H1 (cell line): ENCODE data around the gene UNC79. TPM values are rescaled to one million over a fixed set of nuclear protein-coding genes. Genes with fewer than 3 reads are reported as not detected.

Experiments used
- CTCF ChIA-PET: fragments of 300-600 bp; sonication (Branson Sonifier 250); formaldehyde crosslinking; loops from one replicate; lab custom pipeline; 2021; ENCODE audit not compliant: partially characterized antibody; lab: Charles Lee
- POLR2A ChIA-PET: fragments of 300-600 bp; sonication (Branson Sonifier 250); formaldehyde crosslinking; loops from one replicate; lab custom pipeline; 2021; ENCODE audit warnings: inconsistent platforms; ENCODE audit not compliant: partially characterized antibody; lab: Charles Lee
- DNase-seq, 2 experiments: peaks; one replicate each; pipeline versions ENCODE4 v3.0.0 to v3.0.0-alpha.2; 2010 to 2022; ENCODE audit warnings: low spot score in 2 of 2, low read depth in 1 of 2, mixed read lengths in 1 of 2
- FAIRE-seq: peaks from 2 replicates; lab custom pipeline; 2011; peaks lifted over from hg19 to GRCh38; lab: Jason Lieb, UNC
- H2AFZ ChIP-seq: 2 replicates; pipeline ENCODE4 v1.8.1; 2012; ENCODE audit warnings: low read length, inconsistent platforms
- H2AK5ac ChIP-seq: 2 replicates; pipeline ENCODE4 v1.6.1; 2013; ENCODE audit warnings: low read depth, low read length
- H2BK120ac ChIP-seq: replicated peaks from 2 replicates; pipeline ENCODE3; 2013; ENCODE audit warnings: low read depth, low read length, inconsistent platforms
- H2BK12ac ChIP-seq: 2 replicates; pipeline ENCODE4 v1.6.1; 2013; ENCODE audit warnings: low read depth, low read length
- H2BK15ac ChIP-seq: 2 replicates; pipeline ENCODE4 v1.6.1; 2013; ENCODE audit warnings: low read length
- H2BK20ac ChIP-seq: 2 replicates; pipeline ENCODE4 v1.6.1; 2013; ENCODE audit warnings: low read length
- H2BK5ac ChIP-seq: 2 replicates; pipeline ENCODE4 v1.6.1; 2013; ENCODE audit warnings: low read depth, low read length
- H3K14ac ChIP-seq: 2 replicates; pipeline ENCODE4 v1.6.1; 2013; ENCODE audit warnings: inconsistent platforms; ENCODE audit not compliant: insufficient read length
- H3K18ac ChIP-seq: 2 replicates; pipeline ENCODE4 v1.6.1; 2013; ENCODE audit warnings: low read length; ENCODE audit errors: extremely low read depth
- H3K23ac ChIP-seq: 2 replicates; pipeline ENCODE4 v1.6.1; 2013; ENCODE audit warnings: inconsistent platforms; ENCODE audit not compliant: insufficient read length
- H3K23me2 ChIP-seq: 2 replicates; pipeline ENCODE4 v1.6.1; 2013; ENCODE audit warnings: low read depth, low read length
- H3K27ac ChIP-seq: 2 replicates; pipeline ENCODE4 v1.6.1; 2011; ENCODE audit warnings: low read depth, low read length, inconsistent platforms
- H3K27me3 ChIP-seq, 4 experiments: replicated peaks in 1 of 4; 1 replicate in 1 of 4; 2 replicates in 3 of 4; pipeline versions ENCODE4 v1.6.1 to v1.8.1; 2011 to 2013; ENCODE audit warnings: low read length in 3 of 4, mild to moderate bottlenecking in 3 of 4, inconsistent platforms in 2 of 4, mixed read lengths in 2 of 4, moderate library complexity in 1 of 4; ENCODE audit not compliant: control insufficient read depth in 3 of 4, insufficient read depth in 3 of 4; ENCODE audit errors: extremely low read depth in 1 of 4
- H3K36me3 ChIP-seq, 4 experiments: 2 replicates each; pipeline versions ENCODE4 v1.6.1 to v1.8.1; 2011 to 2013; ENCODE audit warnings: mild to moderate bottlenecking in 4 of 4, low read length in 3 of 4, moderate library complexity in 2 of 4, control low read depth in 1 of 4, inconsistent platforms in 1 of 4; ENCODE audit not compliant: insufficient read depth in 4 of 4, control insufficient read depth in 2 of 4
- H3K4ac ChIP-seq: replicated peaks from 2 replicates; pipeline ENCODE3; 2013; ENCODE audit warnings: low read length, low read depth, mixed read lengths, inconsistent platforms; ENCODE audit not compliant: insufficient read length
- H3K4me1 ChIP-seq, 4 experiments: replicated peaks in 1 of 4; 1 replicate in 1 of 4; 2 replicates in 3 of 4; pipeline versions ENCODE4 v1.6.1 to v1.8.1; 2011 to 2013; ENCODE audit warnings: low read length in 3 of 4, inconsistent platforms in 2 of 4, mixed read lengths in 1 of 4; ENCODE audit not compliant: insufficient read depth in 4 of 4, control insufficient read depth in 3 of 4
- H3K4me2 ChIP-seq, 2 experiments: 2 replicates each; pipeline versions ENCODE4 v1.6.1 to v1.8.1; 2011 to 2013; ENCODE audit warnings: low read depth in 2 of 2, low read length in 2 of 2, control low read depth in 1 of 2, inconsistent platforms in 1 of 2, mild to moderate bottlenecking in 1 of 2; ENCODE audit not compliant: insufficient read depth in 1 of 2
- H3K4me3 ChIP-seq, 4 experiments: fragments of 200-600, 300-600 bp in 1 of 4; sonication (generic), shearing (Covaris generic), sonication (Bioruptor Twin) in 1 of 4; 2 replicates each; pipeline versions ENCODE4 v1.5.1 to v1.8.1; 2011 to 2016; ENCODE audit warnings: low read length in 4 of 4, low read depth in 3 of 4, control low read depth in 2 of 4, inconsistent platforms in 2 of 4, mild to moderate bottlenecking in 2 of 4, mixed read lengths in 1 of 4, moderate library complexity in 1 of 4; ENCODE audit not compliant: insufficient read depth in 2 of 4; ENCODE audit errors: extremely low read depth in 1 of 4
- H3K56ac ChIP-seq: replicated peaks from 2 replicates; pipeline ENCODE3; 2013; ENCODE audit warnings: low read depth, mild to moderate bottlenecking, mixed read lengths, low read length, inconsistent platforms; ENCODE audit not compliant: insufficient read length
- H3K79me1 ChIP-seq: 2 replicates; pipeline ENCODE4 v1.6.1; 2013; ENCODE audit warnings: low read depth, low read length, control low read depth
- H3K79me2 ChIP-seq, 2 experiments: 2 replicates each; pipeline versions ENCODE4 v1.6.1 to v1.8.1; 2012 to 2013; ENCODE audit warnings: low read length in 2 of 2, mild to moderate bottlenecking in 2 of 2, inconsistent platforms in 1 of 2; ENCODE audit not compliant: insufficient read depth in 2 of 2, control insufficient read depth in 1 of 2
- H3K9ac ChIP-seq, 4 experiments: replicated peaks in 1 of 4; 1 replicate in 1 of 4; 2 replicates in 3 of 4; pipeline versions ENCODE4 v1.6.1 to v1.8.1; 2011 to 2013; ENCODE audit warnings: low read depth in 3 of 4, low read length in 3 of 4, control low read depth in 2 of 4, mild to moderate bottlenecking in 2 of 4, moderate library complexity in 2 of 4, inconsistent platforms in 1 of 4; ENCODE audit errors: extremely low read depth in 1 of 4
- H3K9me3 ChIP-seq, 2 experiments: 2 replicates each; pipeline versions ENCODE4 v1.6.1 to v1.8.1; 2012 to 2013; ENCODE audit warnings: mild to moderate bottlenecking in 2 of 2, moderate library complexity in 2 of 2, control low read depth in 1 of 2, inconsistent platforms in 1 of 2, low read depth in 1 of 2, low read length in 1 of 2, mixed read lengths in 1 of 2; ENCODE audit not compliant: insufficient read depth in 2 of 2
- H4K20me1 ChIP-seq, 2 experiments: replicated peaks in 1 of 2; 2 replicates each; pipeline versions ENCODE3 to v1.8.1; 2011 to 2013; ENCODE audit warnings: inconsistent platforms in 2 of 2, low read length in 2 of 2, mild to moderate bottlenecking in 1 of 2; ENCODE audit not compliant: insufficient read depth in 2 of 2, control insufficient read depth in 1 of 2
- H4K5ac ChIP-seq: 2 replicates; pipeline ENCODE4 v1.6.1; 2013; ENCODE audit warnings: low read length, low read depth, mixed read lengths, inconsistent platforms; ENCODE audit not compliant: insufficient read length
- H4K8ac ChIP-seq: 2 replicates; pipeline ENCODE4 v1.8.0; 2013; ENCODE audit warnings: mild to moderate bottlenecking, moderate library complexity, low read length, inconsistent platforms; ENCODE audit not compliant: insufficient read depth; ENCODE audit errors: extremely low read depth
- H4K91ac ChIP-seq: replicated peaks from 2 replicates; pipeline ENCODE3; 2013; ENCODE audit warnings: low read length, mixed read lengths, inconsistent platforms; ENCODE audit not compliant: insufficient read length
- JUN ChIP-seq: IDR thresholded peaks from 2 replicates; pipeline ENCODE4 v1.6.1; 2011; ENCODE audit warnings: low read depth, mild to moderate bottlenecking, improper control_type of control experiment, low read length
- SIX5 ChIP-seq: IDR thresholded peaks from 2 replicates; pipeline ENCODE4 v1.6.1; 2011; ENCODE audit warnings: mild to moderate bottlenecking, low read depth, low read length
- SP1 ChIP-seq: IDR thresholded peaks from 2 replicates; pipeline ENCODE4 v1.6.1; 2011; ENCODE audit warnings: low read depth, low read length
- WGBS, 2 experiments: shearing (Covaris generic) in 1 of 2; methylation state at CpG; one replicate each; pipeline versions ENCODE4 v1.1.6 to v1.1.7; 2013 to 2015; ENCODE audit warnings: low lambda C conversion rate in 2 of 2, mixed read lengths in 2 of 2, inconsistent platforms in 1 of 2, low coverage in 1 of 2, missing lambda C conversion rate in 1 of 2; ENCODE audit not compliant: insufficient replicate concordance in 2 of 2, insufficient coverage in 1 of 2, insufficient read length in 1 of 2; ENCODE audit errors: extremely low coverage in 1 of 2, missing lambda C conversion rate in 1 of 2; 5-methylcytosine and 5-hydroxymethylcytosine counted together
- polyA plus RNA-seq, 7 experiments: library from polyadenylated mRNA; depleted of rRNA in 3 of 7; stranded (reverse) in 5 of 7; unstranded in 2 of 7; fragments of >200 nt in 5 of 7; fragments of 200-250 nt in 2 of 7; gene quantifications; 1 replicate in 5 of 7; 2 replicates in 1 of 7; 4 replicates in 1 of 7; pipeline versions ENCODE4 v1.2.1 to v1.2.3, GENCODE V29; 2011 to 2013; ENCODE audit warnings: missing spikeins in 2 of 7, mixed read lengths in 2 of 7
- total RNA-seq: library from RNA; stranded (reverse); fragmentation: NEBNext Ultra II Directional; extraction: Animal tissue kit (Norgen Biotek cat#: 25700); gene quantifications from 2 replicates; pipeline ENCODE4 v1.2.1, GENCODE V29; 2021

Gene UNC79
- total and polyA plus RNA-seq, 2 of the 8 experiments (the other 6 are each of a cell fraction or from before 2014, with no cell fraction given): 1.8 to 2.3 TPM

DNA sequence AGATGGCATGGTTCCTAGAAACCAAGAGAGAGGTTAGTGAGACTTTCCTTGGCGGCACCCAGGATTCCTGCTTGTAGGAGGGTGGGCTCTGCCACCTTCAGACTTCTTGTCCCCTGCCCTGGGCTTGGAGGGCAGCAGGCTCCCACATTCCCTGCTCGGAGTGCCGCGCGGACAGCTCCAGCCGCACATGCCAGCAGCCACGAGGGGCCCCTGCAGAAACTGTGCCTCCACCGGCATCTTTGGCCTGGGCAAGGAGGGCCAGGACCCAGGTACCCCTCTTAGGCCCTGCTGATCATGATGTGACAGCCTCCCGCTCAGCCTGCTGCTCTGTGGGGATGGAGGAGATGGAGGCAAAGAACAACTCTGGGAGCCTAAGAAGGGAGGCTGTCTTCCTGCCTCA lies 295.3 kb downstream of the UNC79 start:
- no peak overlapping the region for H3K18ac ChIP-seq
- H2AFZ ChIP-seq: no peak overlapping the region
- H3K36me3 ChIP-seq: no peaks in the 10 kb centered on the region
- H2BK15ac ChIP-seq: no peak overlapping the region
- H3K4ac ChIP-seq: no peak overlapping the region
- H3K27me3 ChIP-seq: no peaks in the 10 kb centered on the region; a peak in 1 of 7 replicates
- no peak overlapping the region for H3K56ac ChIP-seq
- no peak overlapping the region for H2BK12ac ChIP-seq
- peaks cover 6% of the 10 kb centered on the region; the same call in 1 of the 2 replicates for H3K23me2 ChIP-seq
- no peak overlapping the region for H2BK120ac ChIP-seq
- no peak overlapping the region for H3K9ac ChIP-seq
- H3K14ac ChIP-seq: no peak overlapping the region
- DNase-seq (no peak), FAIRE-seq (no peak)
- CTCF ChIA-PET: interaction anchor here (0.7 kb wide), 1 partner anchor 17 kb away, joined by 3 read pairs; no protein-coding TSS in a partner anchor
- no peaks in the 10 kb centered on the region for H3K79me1 ChIP-seq
- no peak overlapping the region for H2BK20ac ChIP-seq
- H3K4me3 ChIP-seq: no peak overlapping the region
- WGBS, 2 experiments: 96% methylated on average over 8 of the region's 9 CpGs; no CpG with 5 or more reads in 1 of the 2 experiments
- H4K91ac ChIP-seq: no peak overlapping the region
- no peak overlapping the region for H2AK5ac ChIP-seq
- no peak overlapping the region for H3K23ac ChIP-seq
- H4K8ac ChIP-seq: no peak overlapping the region; the same call in 1 of the 2 replicates
- H2BK5ac ChIP-seq: no peak overlapping the region
- peaks cover 0 to 3% (median 0%) of the 10 kb centered on the region in 4 experiments; a peak in 1 of 7 replicates for H3K4me1 ChIP-seq
- H4K5ac ChIP-seq: no peak overlapping the region
- H4K20me1 ChIP-seq: peaks cover 0 to 4% of the 10 kb centered on the region in 2 experiments
- no peaks in the 10 kb centered on the region for H3K79me2 ChIP-seq
- no peak overlapping the region for H3K4me2 ChIP-seq
- H3K9me3 ChIP-seq: no peaks in the 10 kb centered on the region
- no peak overlapping the region for H3K27ac ChIP-seq
- POLR2A ChIA-PET: no interaction called here
- no peak for TF ChIP-seq SP1
- no peak for TF ChIP-seq JUN
- no peak for TF ChIP-seq SIX5
